ENCODE data around the gene SMIM43. TPM values are rescaled to one million over a fixed set of nuclear protein-coding genes. Genes with fewer than 3 reads are reported as not detected.

Gene SMIM43
- total and polyA plus RNA-seq, 9 of the 15 experiments (the other 6 are each of a cell fraction or from before 2014, with no cell fraction given), result not detected

GRCh38 chr4:121800961-121801714 lies 36.2 kb upstream of the SMIM43 start, which contains the start of gene EXOSC9:
EXOSC9 (plus strand) TSS chr4:121801323; CDS start chr4:121801425, 102 bp downstream.
- peak within 1 kb of the TSS; percentile 99 for H2AFZ ChIP-seq (ENCODE audit: low read depth, low read length)
- H3K36me3 ChIP-seq (ENCODE audit: control insufficient read depth, insufficient read depth, low read length), result peaks cover 45% of the 10 kb centered on the region
- H3K4me1 ChIP-seq (replicated peaks in 1 of 2; ENCODE audit: control insufficient read depth in 2 of 2, insufficient read depth in 2 of 2, low read length in 2 of 2), result peaks cover 3 to 8% of the 10 kb centered on the region in 2 experiments; a peak in 1 of 5 replicates
- H3K27me3 ChIP-seq (ENCODE audit: control insufficient read depth in 2 of 2, insufficient read depth in 2 of 2, low read length in 2 of 2), result no peaks in the 10 kb centered on the region
- no peaks in the 10 kb centered on the region for H4K20me1 ChIP-seq (replicated peaks; ENCODE audit: control insufficient read depth, insufficient read depth, low read length)
- no peaks in the 10 kb centered on the region for H3K9me1 ChIP-seq (ENCODE audit: control insufficient read depth, insufficient read depth, low read length)
- FAIRE-seq (peak; percentile 91), ATAC-seq (peak; percentile 85), DNase-seq (ENCODE audit: extremely low read depth in 1 of 4, low spot score in 3 of 4) (peak; percentile 88 to 97 (median 90))
- peaks cover 33% of the 10 kb centered on the region for H3K79me2 ChIP-seq (ENCODE audit: control insufficient read depth, insufficient read depth, low read length)
- POLR2A ChIA-PET, result interaction anchor here (0.6 to 2.3 kb wide), 9 partner anchors 9 to 1591 kb away, joined by 3 to 8 read pairs (median 4); partner anchors contain the start of gene CCNA2
- under 1% methylated on average over 44 of the region's 48 CpGs for WGBS (ENCODE audit: insufficient coverage, low coverage, missing lambda C conversion rate)
- CTCF ChIA-PET (ENCODE audit: low intra/inter-chr PET ratio), result no interaction called here
- intact Hi-C loops (cut with micrococcal nuclease), result loop anchor here (2.0 kb wide), 1 partner anchor 22 kb away; the partner anchor contains the start of gene CCNA2
- H3K9ac ChIP-seq (ENCODE audit: insufficient read depth in 1 of 2, low read depth in 2 of 2, low read length in 2 of 2), result peak within 1 kb of the TSS; percentile 98 to 100
- BruUV-seq (replicated peaks), result no TSS peak
- peak within 1 kb of the TSS; percentile 97 for H3K27ac ChIP-seq (ENCODE audit: extremely low read depth, low read depth, low read length)
- peak within 1 kb of the TSS; percentile 94 for H3K4me3 ChIP-seq
- peak within 1 kb of the TSS; percentile 94 for H3K4me2 ChIP-seq (ENCODE audit: insufficient read depth, low read length)
- in situ Hi-C loops (cut with MboI), result no loop called here
- H3K9me3 ChIP-seq (replicated peaks; ENCODE audit: control insufficient read depth, insufficient read depth, low read depth, low read length), result no peaks in the 10 kb centered on the region
- TF ChIP-seq KDM2B (CRISPR knock-in tag; IDR thresholded peaks at IDR 0.05), result peak; percentile 87
- TF ChIP-seq LCOR (CRISPR knock-in tag; IDR thresholded peaks at IDR 0.05), result peak; percentile 70
- 0 out of 4 replicates have a peak, but pooled peaks have one; percentile 22 to 24 for TF ChIP-seq TRIM24 (IDR thresholded peaks at IDR 0.05)
- TF ChIP-seq CTBP1 (IDR thresholded peaks at IDR 0.05; ENCODE audit: borderline replicate concordance), result peak; percentile 56; the same call in 1 of the 2 replicates
- no peak for TF ChIP-seq SFPQ (IDR thresholded peaks at IDR 0.05; ENCODE audit: low read depth, low read length)
- peak; percentile 86 for TF ChIP-seq JUND (IDR thresholded peaks at IDR 0.05; ENCODE audit: borderline replicate concordance, low read depth, low read length)
- TF ChIP-seq JUND (tag; IDR thresholded peaks at IDR 0.05; ENCODE audit: borderline replicate concordance, low read depth, low read length), result peak; percentile 77
- TF ChIP-seq HMGXB4 (CRISPR knock-in tag; IDR thresholded peaks at IDR 0.05), result no peak
- TF ChIP-seq FOXP1 (CRISPR knock-in tag; IDR thresholded peaks at IDR 0.05), result no peak
- peak; percentile 60; the same call in 1 of the 2 replicates for TF ChIP-seq HDAC2 (IDR thresholded peaks at IDR 0.05)
- no peak for TF ChIP-seq RFX1 (IDR thresholded peaks at IDR 0.05)
- TF ChIP-seq HCFC1 (IDR thresholded peaks at IDR 0.05; ENCODE audit: low read depth, low read length), result peak; percentile 82
- TF ChIP-seq MBD2 (IDR thresholded peaks at IDR 0.05; ENCODE audit: borderline replicate concordance, low read depth), result peak; percentile 67
- no peak for TF ChIP-seq ZNF707 (CRISPR knock-in tag; conservative IDR thresholded peaks at IDR 0.05)
